ENCODE measurements around the gene PGAP2. TPM values are rescaled to one million over a fixed set of nuclear protein-coding genes. Genes with fewer than 3 reads are reported as not detected.

The PGAP2 gene
- total RNA-seq, 4 donors from 2014 or later = 9.1 to 67.2 (median 53.7) TPM

DNA sequence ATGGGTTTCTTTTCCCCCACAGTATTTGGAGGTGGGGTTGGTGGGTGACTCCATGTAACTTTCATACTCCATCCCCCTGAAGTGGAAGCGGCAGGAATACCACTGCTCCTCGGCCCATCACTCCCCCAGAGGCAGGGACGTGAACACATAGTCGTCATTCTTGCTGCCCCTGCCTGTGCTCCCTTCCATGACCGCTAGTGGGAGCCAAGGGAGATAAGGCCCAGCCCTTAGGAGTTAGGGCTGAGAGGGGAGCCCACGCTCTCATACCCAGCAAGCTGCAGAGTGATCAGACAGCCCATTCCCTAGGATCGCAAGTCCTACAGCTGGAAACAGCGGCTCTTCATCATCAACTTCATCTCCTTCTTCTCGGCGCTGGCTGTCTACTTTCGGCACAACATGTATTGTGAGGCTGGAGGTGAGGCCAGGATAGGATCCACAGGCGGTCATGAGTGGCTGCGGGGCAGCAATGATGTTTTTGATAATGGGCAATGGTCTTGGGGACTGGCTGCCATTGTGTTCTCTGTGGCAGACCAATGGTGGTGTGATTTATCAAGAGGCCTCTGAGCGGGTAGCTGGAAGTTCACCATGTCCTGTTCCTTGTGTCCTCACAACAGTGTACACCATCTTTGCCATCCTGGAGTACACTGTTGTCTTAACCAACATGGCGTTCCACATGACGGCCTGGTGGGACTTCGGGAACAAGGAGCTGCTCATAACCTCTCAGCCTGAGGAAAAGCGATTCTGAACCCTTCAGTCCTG is 16.5 kb downstream of the PGAP2 start:
- peaks cover 0 to 33% (median 0%) of the 10 kb centered on the region in 3 donors for H3K36me3 ChIP-seq
- H3K4me1 ChIP-seq = no peaks in the 10 kb centered on the region
- H3K9me3 ChIP-seq = no peaks in the 10 kb centered on the region
- TF ChIP-seq, protein P1, sequence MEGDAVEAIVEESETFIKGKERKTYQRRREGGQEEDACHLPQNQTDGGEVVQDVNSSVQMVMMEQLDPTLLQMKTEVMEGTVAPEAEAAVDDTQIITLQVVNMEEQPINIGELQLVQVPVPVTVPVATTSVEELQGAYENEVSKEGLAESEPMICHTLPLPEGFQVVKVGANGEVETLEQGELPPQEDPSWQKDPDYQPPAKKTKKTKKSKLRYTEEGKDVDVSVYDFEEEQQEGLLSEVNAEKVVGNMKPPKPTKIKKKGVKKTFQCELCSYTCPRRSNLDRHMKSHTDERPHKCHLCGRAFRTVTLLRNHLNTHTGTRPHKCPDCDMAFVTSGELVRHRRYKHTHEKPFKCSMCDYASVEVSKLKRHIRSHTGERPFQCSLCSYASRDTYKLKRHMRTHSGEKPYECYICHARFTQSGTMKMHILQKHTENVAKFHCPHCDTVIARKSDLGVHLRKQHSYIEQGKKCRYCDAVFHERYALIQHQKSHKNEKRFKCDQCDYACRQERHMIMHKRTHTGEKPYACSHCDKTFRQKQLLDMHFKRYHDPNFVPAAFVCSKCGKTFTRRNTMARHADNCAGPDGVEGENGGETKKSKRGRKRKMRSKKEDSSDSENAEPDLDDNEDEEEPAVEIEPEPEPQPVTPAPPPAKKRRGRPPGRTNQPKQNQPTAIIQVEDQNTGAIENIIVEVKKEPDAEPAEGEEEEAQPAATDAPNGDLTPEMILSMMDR (IDR thresholded peaks at IDR 0.05) = peak; percentile 71 to 88 (median 77)
- no peak for TF ChIP-seq POLR2A (IDR thresholded peaks at IDR 0.05)
- no peaks in the 10 kb centered on the region for H3K27me3 ChIP-seq
- peak; percentile 66 to 91 (median 88) for DNase-seq
- peak overlapping the region in 2 of 4 donors; percentile 20 to 27 for H3K27ac ChIP-seq
- H3K4me3 ChIP-seq = no peak overlapping the region

DNA sequence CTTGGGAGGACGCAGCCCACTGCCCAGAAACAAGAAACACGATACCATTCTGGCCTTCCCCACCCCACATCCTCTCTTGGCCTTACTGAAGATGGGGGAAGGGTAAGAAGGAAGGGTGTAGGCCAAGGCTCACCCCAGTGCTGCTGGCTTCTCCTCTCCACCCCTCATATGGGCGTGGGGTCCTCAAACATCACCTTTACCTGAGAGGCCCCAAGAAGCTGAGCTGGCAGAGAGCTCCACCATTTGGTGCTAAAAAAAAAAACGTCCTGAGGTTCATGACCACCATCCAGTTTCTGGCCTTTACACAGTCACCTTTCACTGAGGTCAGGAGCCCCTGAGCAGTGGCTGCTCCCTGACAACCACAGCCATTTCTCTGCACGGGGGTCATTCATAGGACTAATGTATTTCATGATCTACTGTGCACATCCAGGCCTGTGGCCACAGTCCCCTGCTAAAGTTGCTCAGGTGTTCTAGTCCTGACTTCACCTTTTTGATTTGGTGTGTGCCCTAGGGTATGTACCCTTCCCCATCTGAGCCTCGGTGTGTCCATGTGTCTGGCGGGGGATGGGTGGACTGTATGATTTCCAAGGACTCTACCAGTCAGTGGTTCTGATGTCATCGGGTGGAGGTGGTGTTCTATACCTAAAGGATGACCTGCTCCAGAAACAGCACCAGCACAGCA is 17.3 kb downstream of the PGAP2 start:
- peak overlapping the region in 1 of 4 donors; percentile 25 for H3K27ac ChIP-seq
- peaks cover 0 to 40% (median 0%) of the 10 kb centered on the region in 3 donors for H3K36me3 ChIP-seq
- H3K4me1 ChIP-seq = peaks cover 0 to 1% (median 0%) of the 10 kb centered on the region in 4 donors
- no peak for TF ChIP-seq POLR2A (IDR thresholded peaks at IDR 0.05)
- TF ChIP-seq, protein P1 (IDR thresholded peaks at IDR 0.05) = no peak
- H3K27me3 ChIP-seq = no peaks in the 10 kb centered on the region
- no peak overlapping the region for H3K4me3 ChIP-seq
- no peaks in the 10 kb centered on the region for H3K9me3 ChIP-seq
- DNase-seq = no peak

DNA sequence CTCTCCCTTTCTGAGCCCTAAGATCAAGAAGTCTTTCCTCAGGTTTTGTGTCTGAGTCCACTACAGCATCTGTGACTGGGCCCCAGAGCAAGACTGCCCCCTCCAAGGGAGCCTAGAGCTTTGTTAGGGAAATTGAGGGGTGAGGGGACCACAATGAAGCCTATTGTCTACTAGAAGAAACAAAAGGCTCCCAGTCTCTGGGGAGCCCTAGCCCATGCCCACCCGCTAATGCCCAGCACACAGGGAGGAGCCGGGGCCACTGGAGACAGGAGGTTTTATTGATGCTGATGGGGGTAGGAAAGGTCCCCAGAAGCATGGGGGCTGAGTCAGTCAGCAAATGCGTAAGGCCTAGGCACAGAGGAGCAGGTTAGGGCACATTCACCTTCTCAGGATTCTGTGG is 18.4 kb downstream of the PGAP2 start:
- peaks cover 0 to 48% (median 0%) of the 10 kb centered on the region in 3 donors for H3K36me3 ChIP-seq

DNA sequence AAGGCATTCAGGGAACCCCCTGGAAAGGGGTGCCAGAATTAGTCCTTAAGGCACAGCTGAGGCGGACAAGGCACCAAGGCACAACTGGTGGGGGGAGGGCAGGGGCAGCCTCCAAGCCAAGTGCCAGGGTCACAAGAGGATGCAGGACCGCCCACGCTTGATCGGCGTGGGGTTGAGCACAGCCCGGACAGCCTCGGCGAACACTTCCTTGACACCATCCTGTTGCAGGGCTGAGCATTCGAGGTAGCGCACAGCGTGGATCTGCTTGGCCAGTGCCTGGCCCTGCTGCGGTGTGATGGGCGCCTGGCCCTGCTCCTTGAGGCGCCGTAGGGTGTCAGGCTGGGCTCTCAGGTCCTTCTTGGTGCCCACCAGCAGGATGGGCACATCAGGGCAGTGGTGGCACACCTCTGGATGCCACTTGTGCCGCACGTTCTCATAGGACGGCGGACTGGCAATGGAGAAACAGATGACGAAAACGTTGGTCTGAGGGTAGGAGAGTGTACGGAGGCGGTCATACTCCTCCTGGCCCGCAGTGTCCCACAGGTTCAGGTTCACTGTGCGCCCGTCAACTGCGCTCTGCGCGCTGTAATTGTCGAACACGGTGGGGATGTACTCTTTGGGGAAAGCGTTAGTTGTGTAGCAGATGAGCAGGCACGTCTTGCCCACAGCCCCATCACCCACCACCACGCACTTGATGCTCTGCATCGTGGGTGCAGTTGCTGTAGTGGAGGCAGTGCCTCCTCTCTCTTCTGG is 19.2 kb downstream of the PGAP2 start:
- no peak for DNase-seq
- H3K27me3 ChIP-seq = no peaks in the 10 kb centered on the region
- no peaks in the 10 kb centered on the region for H3K9me3 ChIP-seq
- no peak overlapping the region for H3K4me3 ChIP-seq
- H3K36me3 ChIP-seq = peaks cover 0 to 49% (median 0%) of the 10 kb centered on the region in 3 donors
- no peak for TF ChIP-seq POLR2A (IDR thresholded peaks at IDR 0.05)
- TF ChIP-seq, protein P1 (IDR thresholded peaks at IDR 0.05) = no peak
- H3K4me1 ChIP-seq = peaks cover 0 to 19% (median 7%) of the 10 kb centered on the region in 4 donors
- no peak overlapping the region for H3K27ac ChIP-seq

More for the DNA sequence above, 18.4 kb downstream of the PGAP2 start:
- DNase-seq = no peak
- no peak overlapping the region for H3K27ac ChIP-seq
- peaks cover 0 to 12% (median 3%) of the 10 kb centered on the region in 4 donors for H3K4me1 ChIP-seq
- H3K9me3 ChIP-seq = no peaks in the 10 kb centered on the region
- no peaks in the 10 kb centered on the region for H3K27me3 ChIP-seq
- H3K4me3 ChIP-seq = no peak overlapping the region
- no peak for TF ChIP-seq POLR2A (IDR thresholded peaks at IDR 0.05)
- TF ChIP-seq, protein P1 (IDR thresholded peaks at IDR 0.05) = no peak

DNA sequence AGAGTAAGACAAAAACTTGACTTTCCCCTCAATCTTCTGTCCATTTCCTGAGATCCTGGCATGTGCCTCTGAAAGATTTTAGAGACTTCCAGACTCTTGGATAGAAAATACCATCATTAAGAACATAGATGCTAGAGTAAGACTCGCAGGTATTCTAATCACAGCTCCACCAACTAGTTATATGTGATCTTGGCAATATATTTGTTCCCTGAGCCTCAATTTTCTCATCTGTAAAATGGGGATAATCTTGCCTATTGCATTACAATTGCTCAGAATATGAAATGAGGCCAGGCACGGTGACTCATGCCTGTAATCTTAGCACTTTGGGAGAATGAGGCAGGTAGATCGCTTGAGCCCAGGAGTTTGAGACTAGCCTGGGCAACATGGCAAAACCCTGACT is 21.7 kb downstream of the PGAP2 start:
- Histone ChIP-seq H3K27me3 (no peaks in the 10 kb centered on the region), H3K4me3 (no peak overlapping the region), H3K27ac (no peak overlapping the region), H3K4me1 (peaks cover 0 to 43% (median 22%) of the 10 kb centered on the region in 4 donors), H3K36me3 (peaks cover 0 to 49% (median 0%) of the 10 kb centered on the region in 3 donors), H3K9me3 (no peaks in the 10 kb centered on the region)
- DNase-seq = no peak
- TF ChIP-seq POLR2A (IDR thresholded peaks at IDR 0.05) = no peak
- TF ChIP-seq, protein P1 (IDR thresholded peaks at IDR 0.05) = no peak
